ENCODE results near the gene GCHFR. TPM values are rescaled to one million over a fixed set of nuclear protein-coding genes. Genes with fewer than 3 reads are reported as not detected.
A peak's percentile ranks its signal among the peaks of the same experiment; 100 is the strongest.

Gene GCHFR
- total RNA-seq, 1 experiment from 2014 or later, result 8.2 TPM

DNA sequence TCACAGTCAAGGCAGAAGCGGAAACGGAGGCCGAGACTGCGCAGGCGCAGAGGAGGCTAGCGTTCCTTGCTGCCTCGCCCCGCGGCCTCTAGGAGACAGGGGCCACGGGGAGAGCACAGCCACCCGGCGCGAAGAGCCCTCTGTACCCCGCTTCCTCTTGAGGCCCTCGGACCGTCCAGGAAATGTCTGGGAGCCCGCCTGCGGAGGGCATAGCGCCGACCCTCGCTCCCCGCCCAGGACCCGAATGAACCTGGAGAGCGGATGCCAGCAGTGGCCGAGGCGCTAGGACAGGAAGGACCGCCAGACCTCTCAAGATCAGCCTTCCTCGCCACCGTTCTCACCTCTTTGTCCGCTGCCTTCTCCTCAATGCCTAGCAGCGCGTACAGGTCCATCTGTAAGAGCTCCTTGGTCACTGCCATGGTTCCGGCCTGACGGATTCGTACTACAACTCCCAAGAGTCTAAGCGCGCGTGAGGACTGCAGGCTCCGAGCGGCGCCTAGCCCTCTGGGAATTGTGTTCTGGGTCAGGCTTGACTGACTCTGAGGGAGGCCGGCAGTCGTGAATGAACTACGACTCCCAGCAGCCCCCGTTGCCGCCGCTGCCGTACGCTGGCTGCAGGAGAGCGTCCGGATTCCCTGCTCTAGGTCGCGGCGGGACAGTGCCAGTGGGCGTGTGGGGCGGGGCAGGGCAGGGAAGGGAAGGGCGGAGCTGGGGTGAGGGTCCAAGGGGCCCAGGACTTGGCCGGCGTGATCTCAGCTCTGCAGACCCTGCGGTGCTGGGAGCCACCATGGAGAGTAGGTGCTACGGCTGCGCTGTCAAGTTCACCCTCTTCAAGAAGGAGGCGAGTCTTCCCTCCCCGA, 43.4 kb downstream of the GCHFR start, which contains the start of the genes DNAJC17 and ZFYVE19:
Gene DNAJC17, minus strand, starts transcription at position 446 of the 860 bp plus-strand sequence. Its CDS starts 27 bp downstream, at position 419.
Gene ZFYVE19, plus strand, starts transcription at position 62 of the 860 bp plus-strand sequence. Its CDS starts 501 bp downstream, at position 563.
- POLR2A ChIA-PET, result interaction anchor here (0.6 to 3.7 kb wide), 14 partner anchors 10 to 835 kb away, joined by 3 to 47 read pairs (median 5); partner anchors contain the start of genes C15orf62, GCHFR, RAD51 and SPINT1
- no peaks in the 10 kb centered on the region for H3K9me3 Mint-ChIP-seq (ENCODE audit: unreplicated experiment)
- intact Hi-C loops (cut with micrococcal nuclease), result no loop called here

DNA sequence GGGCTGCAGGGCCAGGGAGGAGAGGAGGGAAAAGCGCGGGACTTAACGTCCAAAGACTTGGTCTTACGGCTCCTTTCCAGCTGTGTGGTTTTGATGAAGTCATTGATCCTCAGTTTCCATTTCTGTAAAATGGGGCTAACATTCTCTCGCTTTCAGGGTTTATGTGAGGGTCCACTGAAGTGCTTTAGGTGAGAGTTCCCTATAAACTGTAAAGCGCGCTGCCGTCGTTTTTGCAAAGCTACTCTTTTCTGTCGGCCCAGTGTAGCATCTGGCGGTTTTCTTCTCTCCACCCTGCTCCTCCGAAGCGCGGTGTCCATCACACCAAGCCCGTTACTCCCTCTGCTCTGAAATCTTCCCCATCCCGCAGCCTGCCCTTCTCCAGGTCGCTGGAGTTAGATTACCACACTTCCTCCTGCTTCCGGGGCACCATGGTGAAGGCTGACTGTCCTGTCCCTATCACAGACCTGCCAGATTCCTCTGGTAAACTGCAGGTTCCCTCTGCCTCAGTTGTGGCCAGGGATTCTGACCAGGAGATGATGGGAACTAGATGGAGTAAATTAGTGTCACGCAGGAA, 44.1 kb downstream of the GCHFR start:
- intact Hi-C loops (cut with micrococcal nuclease), result no loop called here
- ChIA-PET CTCF (interaction anchor here (0.6 to 2.1 kb wide), 6 partner anchors 9 to 616 kb away, joined by 3 to 8 read pairs (median 3); no protein-coding TSS in a partner anchor), POLR2A (interaction anchor here (1.0 to 3.7 kb wide), 9 partner anchors 10 to 114 kb away, joined by 3 to 47 read pairs (median 7); partner anchors contain the start of genes C15orf62, GCHFR, RAD51 and SPINT1)
- peak overlapping the region; percentile 81 for H3K4me3 Mint-ChIP-seq (ENCODE audit: unreplicated experiment)
- no peaks in the 10 kb centered on the region for H3K9me3 Mint-ChIP-seq (ENCODE audit: unreplicated experiment)
- H3K27me3 Mint-ChIP-seq (ENCODE audit: insufficient read depth, unreplicated experiment), result no peaks in the 10 kb centered on the region
- no peak overlapping the region for H3K27ac Mint-ChIP-seq (ENCODE audit: low read depth, unreplicated experiment)
- H3K36me3 Mint-ChIP-seq (ENCODE audit: insufficient read depth, unreplicated experiment), result peaks cover 12% of the 10 kb centered on the region
- no peak for DNase-seq (ENCODE audit: unreplicated experiment)
- TF ChIP-seq, protein P1, sequence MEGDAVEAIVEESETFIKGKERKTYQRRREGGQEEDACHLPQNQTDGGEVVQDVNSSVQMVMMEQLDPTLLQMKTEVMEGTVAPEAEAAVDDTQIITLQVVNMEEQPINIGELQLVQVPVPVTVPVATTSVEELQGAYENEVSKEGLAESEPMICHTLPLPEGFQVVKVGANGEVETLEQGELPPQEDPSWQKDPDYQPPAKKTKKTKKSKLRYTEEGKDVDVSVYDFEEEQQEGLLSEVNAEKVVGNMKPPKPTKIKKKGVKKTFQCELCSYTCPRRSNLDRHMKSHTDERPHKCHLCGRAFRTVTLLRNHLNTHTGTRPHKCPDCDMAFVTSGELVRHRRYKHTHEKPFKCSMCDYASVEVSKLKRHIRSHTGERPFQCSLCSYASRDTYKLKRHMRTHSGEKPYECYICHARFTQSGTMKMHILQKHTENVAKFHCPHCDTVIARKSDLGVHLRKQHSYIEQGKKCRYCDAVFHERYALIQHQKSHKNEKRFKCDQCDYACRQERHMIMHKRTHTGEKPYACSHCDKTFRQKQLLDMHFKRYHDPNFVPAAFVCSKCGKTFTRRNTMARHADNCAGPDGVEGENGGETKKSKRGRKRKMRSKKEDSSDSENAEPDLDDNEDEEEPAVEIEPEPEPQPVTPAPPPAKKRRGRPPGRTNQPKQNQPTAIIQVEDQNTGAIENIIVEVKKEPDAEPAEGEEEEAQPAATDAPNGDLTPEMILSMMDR (IDR thresholded peaks at IDR 0.05; ENCODE audit: unreplicated experiment), result no peak
- TSS peak; percentile 31 for BruUV-seq (replicated peaks)
- peaks cover 12% of the 10 kb centered on the region for H3K4me1 Mint-ChIP-seq (ENCODE audit: insufficient read depth, unreplicated experiment)

More for the DNA sequence above, 43.4 kb downstream of the GCHFR start, which contains the start of the genes DNAJC17 and ZFYVE19:
- CTCF ChIA-PET, result interaction anchor here (0.5 to 2.1 kb wide), 9 partner anchors 9 to 615 kb away, joined by 3 to 8 read pairs (median 3); partner anchors contain the start of gene VPS18
- TF ChIP-seq, protein P1 (IDR thresholded peaks at IDR 0.05; ENCODE audit: unreplicated experiment), result peak; percentile 10
- peaks cover 12% of the 10 kb centered on the region for H3K4me1 Mint-ChIP-seq (ENCODE audit: insufficient read depth, unreplicated experiment)
- H3K4me3 Mint-ChIP-seq (ENCODE audit: unreplicated experiment), result peak within 1 kb of the TSS; percentile 81
- H3K36me3 Mint-ChIP-seq (ENCODE audit: insufficient read depth, unreplicated experiment), result peaks cover 16% of the 10 kb centered on the region
- peak within 1 kb of the TSS; percentile 83 for H3K27ac Mint-ChIP-seq (ENCODE audit: low read depth, unreplicated experiment)
- no TSS peak for BruUV-seq (replicated peaks)
- DNase-seq (ENCODE audit: unreplicated experiment), result peak; percentile 98
- H3K27me3 Mint-ChIP-seq (ENCODE audit: insufficient read depth, unreplicated experiment), result no peaks in the 10 kb centered on the region

DNA sequence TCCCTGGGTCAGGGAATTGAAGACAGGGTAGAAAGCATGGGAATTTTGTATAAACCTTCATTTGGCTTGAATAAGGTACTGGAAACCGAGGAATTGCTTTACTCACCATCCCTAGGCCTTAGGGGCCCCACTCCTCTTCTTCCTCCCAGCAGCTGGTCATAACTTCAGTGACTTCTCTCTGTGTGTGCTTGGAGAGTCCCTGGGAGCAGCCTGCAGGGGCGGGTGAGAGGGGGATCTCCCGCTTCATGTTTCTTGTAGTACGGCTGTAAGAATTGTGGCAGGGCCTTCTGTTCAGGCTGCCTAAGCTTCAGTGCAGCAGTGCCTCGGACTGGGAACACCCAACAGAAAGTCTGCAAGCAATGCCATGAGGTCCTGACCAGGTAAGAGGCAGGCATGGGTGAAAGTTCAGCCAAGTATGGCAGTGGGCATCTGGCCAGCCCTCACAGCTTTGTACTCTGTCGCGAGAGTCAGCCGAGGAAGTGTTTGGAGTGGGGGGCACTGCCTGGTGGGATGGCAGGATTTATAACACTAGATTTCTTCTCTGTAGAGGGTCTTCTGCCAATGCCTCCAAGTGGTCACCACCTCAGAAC, 45.1 kb downstream of the GCHFR start:
- TF ChIP-seq, protein P1 (IDR thresholded peaks at IDR 0.05; ENCODE audit: unreplicated experiment), result no peak
- Mint-ChIP-seq H3K9me3 (ENCODE audit: unreplicated experiment) (no peaks in the 10 kb centered on the region), H3K4me1 (ENCODE audit: insufficient read depth, unreplicated experiment) (peaks cover 12% of the 10 kb centered on the region), H3K36me3 (ENCODE audit: insufficient read depth, unreplicated experiment) (peaks cover 12% of the 10 kb centered on the region), H3K27me3 (ENCODE audit: insufficient read depth, unreplicated experiment) (no peaks in the 10 kb centered on the region), H3K4me3 (ENCODE audit: unreplicated experiment) (peak overlapping the region; percentile 81), H3K27ac (ENCODE audit: low read depth, unreplicated experiment) (no peak overlapping the region)
- DNase-seq (ENCODE audit: unreplicated experiment), result no peak
- no TSS peak for BruUV-seq (replicated peaks)
- intact Hi-C loops (cut with micrococcal nuclease), result no loop called here
- CTCF ChIA-PET, result interaction anchor here (2.1 kb wide), 1 partner anchor 49 kb away, joined by 8 read pairs; no protein-coding TSS in a partner anchor
- POLR2A ChIA-PET, result interaction anchor here (2.5 to 3.7 kb wide), 3 partner anchors 26 to 86 kb away, joined by 11 to 47 read pairs (median 17); partner anchors contain the start of genes SPINT1 and VPS18

Measured in MCF 10A (cell line).